HG03342 (cell line): ENCODE results near the gene TUBA1A.
A peak's percentile ranks its signal among the peaks of the same experiment; 100 is the strongest.
"Not testable (repeated sequence)": the region's sequence is repeated elsewhere in the genome, so short reads cannot be mapped to it uniquely, and the experiment has no call there.

Experiments used
- ATAC-seq: cut with Tn5 transposase; IDR thresholded peaks from one replicate; pipeline ENCODE4 v1.9.1; 2021; ENCODE audit warnings: mild to moderate bottlenecking, moderate library complexity; ENCODE audit not compliant: unreplicated experiment

Gene TUBA1A

GRCh38 chr12:49188916-49189367, at the start of gene TUBA1A:
Gene TUBA1A, minus strand, starts transcription at chr12:49189080. Its CDS starts 101 bp downstream, at chr12:49188979.
- peak; percentile 88 for ATAC-seq

DNA sequence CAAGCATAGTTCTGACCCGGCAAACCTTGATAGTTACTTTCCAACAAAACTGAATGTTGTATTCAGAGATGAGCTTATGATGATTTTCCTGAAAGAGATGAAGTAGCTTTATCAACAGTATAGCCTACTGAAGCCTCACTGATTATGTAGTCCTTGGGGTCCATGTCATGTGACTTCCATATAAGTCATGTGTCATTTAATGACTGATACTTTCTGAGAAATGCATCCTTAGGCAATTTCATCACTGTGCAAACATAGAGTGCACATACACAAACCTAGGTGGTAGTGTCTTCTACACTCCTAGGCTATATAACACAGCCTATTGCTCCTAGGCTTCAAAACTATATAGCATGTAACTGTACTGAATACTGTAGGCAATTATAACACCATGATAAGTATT, 47.5 kb upstream of the TUBA1A start:
- ATAC-seq = no peak

- no peak for ATAC-seq
Measured at GRCh38 chr12:49233842-49234526, 45.1 kb upstream of the TUBA1A start.

GRCh38 chr12:49232940-49233841, 44.3 kb upstream of the TUBA1A start:
- ATAC-seq = no peak

GRCh38 chr12:49231878-49232655, 43.2 kb upstream of the TUBA1A start:
- ATAC-seq = no peak

DNA sequence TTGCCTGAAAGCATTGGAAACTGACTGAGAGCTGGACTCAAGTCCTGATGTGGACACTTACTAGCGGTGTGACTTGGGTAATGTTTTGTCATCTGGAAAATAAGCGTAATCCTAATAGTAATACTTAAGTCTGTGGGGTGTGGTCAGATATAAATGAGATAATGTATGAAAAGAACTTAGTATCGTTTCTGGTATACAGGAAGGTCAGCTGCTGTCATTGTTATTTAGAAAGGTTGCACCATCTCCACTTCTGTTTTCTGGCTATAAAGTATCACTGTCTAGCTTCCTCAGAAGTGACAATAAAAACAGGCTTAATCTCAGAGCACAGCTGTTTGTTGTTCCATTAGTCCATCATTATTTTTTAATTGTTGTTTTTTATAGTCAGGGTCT, 41.9 kb upstream of the TUBA1A start:
- no peak for ATAC-seq

DNA sequence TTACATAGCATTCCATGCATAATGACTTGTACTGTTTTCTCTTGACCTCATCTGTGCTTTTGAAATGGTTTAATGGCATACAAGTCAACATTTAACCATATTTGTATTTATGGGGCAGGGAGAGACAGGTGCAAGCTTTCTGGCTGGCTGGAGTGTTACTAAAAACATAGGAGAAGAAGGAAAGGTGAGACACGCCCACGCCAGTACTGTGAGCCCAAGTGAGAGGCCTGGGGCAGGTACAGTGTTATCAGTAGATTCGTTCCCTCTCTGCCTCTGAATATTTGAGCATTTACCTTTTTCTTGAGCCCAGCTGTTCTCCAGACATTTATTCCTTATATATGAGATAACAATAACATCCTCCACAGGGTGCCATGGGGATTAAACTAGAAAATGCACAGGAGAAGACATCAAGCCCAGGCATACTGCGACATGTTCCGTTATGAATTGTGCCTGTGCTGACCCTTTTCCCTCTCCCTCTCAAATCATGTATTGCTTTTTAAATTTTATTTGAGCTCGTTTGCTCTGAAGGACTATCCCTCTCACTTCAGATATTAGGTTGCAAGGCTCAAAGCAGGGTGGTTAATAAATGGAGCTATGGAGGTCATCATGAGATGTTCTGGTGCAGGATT, 41.4 kb upstream of the TUBA1A start:
- ATAC-seq = no peak

- ATAC-seq = no peak
Measured at GRCh38 chr12:49228653-49229052, 39.8 kb upstream of the TUBA1A start.

DNA sequence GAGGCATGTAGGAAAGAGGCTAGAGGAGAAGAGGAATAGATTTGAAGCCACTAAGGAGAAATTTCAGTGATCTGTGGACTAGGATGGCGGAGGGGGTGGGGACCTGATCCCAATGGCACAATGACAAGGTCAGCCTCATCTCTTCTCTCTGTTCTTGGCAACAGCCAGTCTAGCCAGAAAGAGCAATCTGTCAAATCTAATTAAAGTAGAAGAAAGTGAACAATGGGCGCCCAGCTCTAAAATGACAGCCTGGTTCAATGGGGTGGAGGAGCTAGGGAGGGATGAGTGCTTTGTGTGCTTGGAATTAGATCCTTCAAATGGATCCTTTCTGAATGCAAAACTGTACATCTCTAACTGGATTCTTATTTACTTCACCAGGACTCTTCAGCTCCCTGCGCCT, 38.8 kb upstream of the TUBA1A start:
- ATAC-seq = no peak

DNA sequence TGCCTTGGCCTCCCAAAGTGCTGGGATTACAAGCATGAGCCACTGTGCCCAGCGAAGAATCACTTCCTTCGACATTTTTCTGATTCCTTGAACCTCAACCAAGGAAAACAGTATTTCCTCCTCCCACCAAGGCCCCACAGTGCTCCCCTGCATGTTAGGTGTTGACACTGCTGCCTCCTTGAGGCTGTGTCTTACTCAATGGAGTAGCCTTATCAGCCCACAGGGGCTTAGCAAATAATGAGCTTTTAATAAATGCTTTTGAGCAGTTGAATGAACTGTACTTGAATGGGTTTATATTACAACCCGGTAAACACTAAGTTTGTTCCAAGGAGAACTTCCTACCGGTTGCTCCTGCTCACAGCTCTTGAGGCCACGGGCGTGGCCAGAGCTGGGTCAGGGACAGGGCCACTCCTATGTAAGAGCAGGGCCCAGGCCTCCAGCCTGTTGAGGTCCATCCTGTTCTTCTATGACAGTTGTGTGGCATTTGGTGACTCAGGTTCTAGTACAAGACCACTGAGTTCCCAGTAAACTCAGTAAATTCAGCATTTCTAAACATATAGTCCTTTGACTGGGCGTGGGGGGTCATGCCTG, 36.8 kb upstream of the TUBA1A start:
- ATAC-seq = no peak

DNA sequence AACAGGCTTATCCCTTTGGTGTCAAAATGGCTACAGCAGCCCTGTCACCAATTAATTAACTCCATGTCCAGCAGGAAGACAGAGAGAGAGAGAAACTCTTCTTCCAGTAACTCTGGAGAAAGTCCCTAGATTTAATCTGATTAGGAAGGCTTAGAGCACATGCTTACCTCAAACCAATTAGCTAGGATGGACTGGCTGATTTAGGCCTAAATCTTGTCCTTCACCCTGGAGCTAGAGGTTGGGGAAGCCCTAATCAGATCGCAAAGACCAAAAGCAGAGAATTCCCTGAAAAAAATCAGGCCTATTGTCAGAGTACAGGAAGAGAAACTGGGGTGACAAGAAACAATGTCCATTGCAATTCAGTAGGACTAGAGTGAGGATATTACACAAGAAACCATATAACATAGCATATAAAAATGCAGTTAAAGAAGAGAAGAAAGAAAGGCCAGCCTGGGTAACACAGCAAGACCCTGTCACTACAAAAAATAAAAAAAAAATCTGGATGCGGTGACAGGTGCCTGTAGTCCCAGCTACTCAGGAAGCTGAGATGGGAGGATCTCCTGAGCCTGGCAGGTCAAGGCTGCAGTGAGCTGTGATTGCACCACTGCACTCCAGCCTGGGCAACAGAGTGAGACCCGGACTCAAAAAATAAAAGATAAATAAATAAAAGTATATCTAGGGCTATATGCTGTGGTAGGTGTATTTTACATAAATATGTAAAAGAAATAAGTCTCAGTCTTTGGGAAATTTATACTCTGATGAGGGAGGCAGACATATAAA, 34.9 kb upstream of the TUBA1A start:
- ATAC-seq = no peak

DNA sequence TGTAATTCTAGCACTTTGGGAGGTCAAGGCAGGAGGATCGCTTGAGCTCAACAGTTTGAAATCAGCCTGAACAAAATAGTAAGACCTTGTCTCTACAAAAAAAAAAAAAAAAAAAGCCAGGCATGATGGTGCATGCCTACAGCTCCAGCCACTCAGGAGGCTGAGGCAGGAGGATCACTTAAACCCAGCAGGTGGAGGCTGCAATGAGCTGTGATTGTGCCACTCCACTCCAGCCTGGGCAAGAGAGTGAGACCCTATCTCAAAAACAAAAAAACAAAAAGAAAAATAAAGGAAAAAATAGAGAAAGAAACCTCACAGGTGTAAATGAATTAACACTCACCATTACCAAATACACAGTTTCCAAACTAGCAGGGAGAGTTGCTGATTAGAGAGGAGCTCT, 34.2 kb upstream of the TUBA1A start:
- no peak for ATAC-seq

- ATAC-seq = no peak
Measured at GRCh38 chr12:49220972-49221371, 32.1 kb upstream of the TUBA1A start.

- ATAC-seq = no peak
Measured at GRCh38 chr12:49219417-49220026, 30.6 kb upstream of the TUBA1A start.

DNA sequence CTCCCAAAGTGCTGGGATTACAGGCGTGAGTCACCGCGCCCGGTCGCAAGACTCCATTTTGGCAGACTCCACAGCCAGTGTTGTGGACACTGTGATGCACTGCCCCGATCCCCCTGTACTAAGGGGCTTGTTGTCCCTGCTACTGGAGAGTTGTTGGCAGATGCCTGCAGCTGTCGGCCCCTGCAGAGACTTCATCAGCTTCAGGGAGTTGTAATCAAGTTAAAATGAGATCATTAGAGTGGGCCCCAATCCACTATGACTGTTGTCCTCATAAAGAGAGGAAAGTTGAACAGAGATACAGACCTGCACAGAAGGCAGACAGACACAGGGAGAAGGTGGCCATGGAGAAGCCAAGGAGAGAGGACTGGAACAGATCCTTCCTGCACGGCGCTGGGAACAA, 23.7 kb upstream of the TUBA1A start:
- ATAC-seq = no peak

GRCh38 chr12:49210703-49211102, 21.8 kb upstream of the TUBA1A start:
- not testable (repeated sequence) for ATAC-seq

GRCh38 chr12:49208676-49209075, 19.8 kb upstream of the TUBA1A start:
- no peak for ATAC-seq

GRCh38 chr12:49208146-49208545, 19.3 kb upstream of the TUBA1A start:
- no peak for ATAC-seq

DNA sequence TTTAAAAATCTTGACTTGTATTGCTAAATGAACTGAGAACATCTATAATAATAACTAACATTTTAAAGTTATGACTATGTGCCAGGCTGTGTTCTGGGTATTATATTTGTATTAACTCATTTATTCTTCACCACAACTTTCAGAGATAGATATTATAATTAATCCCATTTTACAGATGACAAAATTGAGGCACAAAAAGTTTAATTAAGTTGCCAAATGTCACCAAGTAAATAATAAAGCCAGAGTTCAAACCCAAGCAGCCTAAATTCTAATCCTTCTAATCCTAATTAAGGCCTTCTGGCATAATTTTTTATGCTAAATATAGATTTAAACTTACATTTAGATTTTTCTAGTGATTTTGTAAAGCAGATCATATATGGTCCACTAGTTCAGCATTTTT, 17.5 kb upstream of the TUBA1A start:
- ATAC-seq = no peak
